NOMO-1 (cell line): ENCODE data around the gene MAP7.

Experiments
- DNase-seq, 2 experiments: peaks; one replicate each; lab custom pipeline; 2025; ENCODE audit not compliant: unreplicated experiment in 2 of 2; lab: John Stamatoyannopoulos, UW

MAP7 gene

DNA sequence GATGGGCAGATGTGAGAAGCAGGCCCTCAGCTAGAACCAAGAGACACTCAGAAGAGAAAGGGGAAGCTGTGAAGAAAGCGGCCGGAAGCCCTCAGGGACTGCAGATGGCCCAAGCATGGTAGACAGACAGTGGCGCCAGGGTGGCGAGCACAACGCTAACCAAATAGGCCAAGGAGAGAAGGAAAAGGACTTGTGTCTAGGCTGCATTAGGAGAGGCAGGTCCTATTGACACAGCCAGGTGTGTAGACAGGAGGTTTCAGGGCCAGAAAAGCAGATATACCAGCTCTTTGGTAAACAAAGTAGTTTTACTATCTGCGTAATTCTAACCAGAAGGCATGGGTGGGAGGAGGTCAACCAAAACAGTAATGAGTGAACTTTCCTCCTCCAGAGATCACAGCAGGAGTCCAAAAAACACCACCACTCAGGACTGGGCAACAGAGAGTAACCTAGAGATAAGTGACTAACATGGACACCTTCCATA lies 15.8 kb upstream of the MAP7 start:
- peak; percentile 65 to 76 for DNase-seq

- DNase-seq, result no peak
Observed at GRCh38 chr6:136564180-136564579, 14.0 kb upstream of the MAP7 start.

- DNase-seq, result no peak
Observed at GRCh38 chr6:136563386-136564152, 13.3 kb upstream of the MAP7 start.

- DNase-seq, result no peak
Observed at GRCh38 chr6:136562211-136562610, 12.0 kb upstream of the MAP7 start.

GRCh38 chr6:136553166-136553787 lies 3.1 kb upstream of the MAP7 start:
- DNase-seq, result no peak

DNA sequence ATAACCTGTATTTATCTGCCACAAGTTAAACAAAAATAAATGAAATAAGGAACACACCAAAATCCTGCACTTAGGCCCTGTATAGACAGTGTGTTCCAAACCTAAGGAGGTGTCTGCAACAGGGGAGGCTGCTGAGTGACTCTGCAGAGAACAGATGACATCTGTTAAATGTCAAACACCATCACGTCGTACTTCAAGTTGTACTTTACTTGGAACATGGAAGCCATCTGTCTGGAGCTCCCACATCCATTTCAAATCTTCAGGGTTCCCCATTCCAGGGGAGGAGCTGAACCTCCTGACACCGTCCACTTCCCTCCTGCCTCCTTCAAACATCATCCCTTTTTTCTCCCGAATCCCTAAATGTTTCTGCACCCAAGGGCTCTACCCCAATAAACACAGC lies 1.8 kb upstream of the MAP7 start:
- no peak for DNase-seq

GRCh38 chr6:136551103-136551502 lies 881 bp upstream of the MAP7 start:
- DNase-seq, result no peak

DNA sequence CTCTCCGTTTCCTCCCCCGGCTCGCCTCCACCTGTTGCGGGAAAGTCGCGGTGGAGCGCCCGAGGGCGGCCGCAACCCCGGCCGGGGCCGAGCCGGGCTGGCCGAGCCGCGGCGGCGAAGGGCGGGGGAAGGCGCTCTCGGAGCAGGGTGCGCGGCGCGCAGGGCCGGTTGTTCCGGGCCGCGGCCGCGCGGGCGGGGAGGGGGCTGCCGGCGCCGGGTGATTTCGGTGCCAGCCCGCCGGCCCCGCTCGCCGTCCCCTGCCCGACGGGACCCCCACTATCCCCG lies 235 bp downstream of the MAP7 start:
- peak; percentile 20 to 30 for DNase-seq

DNA sequence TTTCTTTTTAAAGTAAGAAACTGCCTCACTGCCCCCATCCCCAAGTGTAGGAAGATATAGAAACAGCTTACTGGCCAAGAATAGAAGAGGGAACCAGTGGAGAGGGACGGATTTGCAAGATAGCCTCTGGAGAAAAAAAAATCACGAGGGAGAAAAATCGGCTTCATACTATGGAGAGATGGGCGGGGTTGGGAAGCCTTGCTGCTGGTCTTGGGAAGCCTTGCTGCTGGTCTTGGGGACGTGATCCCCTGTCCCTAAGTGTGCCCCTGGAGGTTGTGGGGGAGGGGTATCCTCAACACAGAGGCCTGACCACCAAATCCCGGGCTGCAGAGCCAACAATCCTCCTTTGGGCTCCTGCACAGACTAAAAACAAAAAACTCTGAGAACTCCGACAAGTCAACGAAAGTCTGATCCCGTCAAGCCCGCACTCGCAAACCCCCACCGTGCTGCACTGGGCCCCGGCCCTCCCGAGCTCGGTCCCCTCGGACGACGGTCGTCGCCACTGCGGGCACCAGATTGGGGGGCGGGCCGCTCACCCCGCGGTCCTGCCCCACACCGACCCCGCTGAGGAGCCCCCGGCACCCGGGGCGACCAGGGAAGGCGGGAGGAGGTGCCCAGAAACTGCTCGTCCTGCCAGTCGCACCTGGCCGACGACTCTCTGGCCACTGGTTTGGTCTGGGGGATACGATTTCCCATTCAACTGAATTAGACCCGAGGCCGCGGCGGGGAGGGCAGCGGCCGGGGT lies 750 bp downstream of the MAP7 start:
- peak in 1 of 2 experiments; percentile 3 for DNase-seq

DNA sequence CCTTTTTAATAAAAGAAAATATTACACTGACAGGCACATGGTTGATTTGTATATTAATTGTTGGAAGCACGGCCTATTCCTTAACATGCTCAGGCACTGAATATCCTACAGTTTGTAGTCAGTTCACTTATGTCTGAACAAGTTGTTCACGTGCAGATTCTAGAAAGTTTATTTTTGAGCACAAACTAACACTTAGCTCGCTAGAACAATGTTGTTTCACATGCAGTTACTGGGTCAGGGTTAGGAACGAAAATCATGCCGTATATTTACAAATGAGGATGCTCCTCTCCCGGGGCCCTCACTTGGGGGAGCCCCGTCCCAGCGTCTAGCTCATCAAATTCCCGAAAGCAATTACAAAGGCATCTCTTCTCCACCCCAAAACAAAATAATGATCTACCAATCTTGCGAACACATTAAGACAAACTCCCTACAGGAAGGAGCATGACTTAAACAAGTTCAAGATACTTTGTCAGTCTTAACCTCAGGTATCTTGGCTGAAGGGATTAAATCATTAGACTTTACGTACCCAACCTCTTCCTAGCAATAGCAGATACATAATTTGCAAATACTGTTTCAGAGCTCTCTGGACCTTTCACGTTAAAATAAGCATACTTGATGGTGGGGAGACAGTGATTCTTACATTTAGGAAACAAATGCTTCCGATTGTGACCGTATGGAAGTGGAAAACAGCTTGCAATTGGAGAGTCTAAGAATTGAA lies 1.5 kb downstream of the MAP7 start:
- DNase-seq, result no peak

DNA sequence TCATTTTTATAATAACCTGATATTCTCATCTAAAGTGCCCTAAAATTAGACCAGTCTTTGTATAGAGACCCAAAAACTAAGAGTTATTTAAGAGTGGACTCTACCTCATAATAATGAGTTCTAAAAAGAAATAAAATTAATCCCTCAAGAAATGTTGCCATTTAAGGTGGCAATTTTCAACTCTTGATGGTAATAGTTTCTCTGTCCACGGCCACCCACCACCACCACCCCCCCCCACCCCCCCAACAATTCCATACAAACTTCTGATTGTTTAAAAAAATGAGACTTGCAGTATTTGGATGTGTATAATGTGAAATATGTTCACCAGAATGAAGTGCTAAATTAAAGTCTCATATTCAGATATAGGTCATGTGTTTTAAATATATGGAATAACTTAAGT lies 2.4 kb downstream of the MAP7 start:
- DNase-seq, result no peak

GRCh38 chr6:136547336-136547735 lies 2.9 kb downstream of the MAP7 start:
- DNase-seq, result peak; percentile 29 to 42

DNA sequence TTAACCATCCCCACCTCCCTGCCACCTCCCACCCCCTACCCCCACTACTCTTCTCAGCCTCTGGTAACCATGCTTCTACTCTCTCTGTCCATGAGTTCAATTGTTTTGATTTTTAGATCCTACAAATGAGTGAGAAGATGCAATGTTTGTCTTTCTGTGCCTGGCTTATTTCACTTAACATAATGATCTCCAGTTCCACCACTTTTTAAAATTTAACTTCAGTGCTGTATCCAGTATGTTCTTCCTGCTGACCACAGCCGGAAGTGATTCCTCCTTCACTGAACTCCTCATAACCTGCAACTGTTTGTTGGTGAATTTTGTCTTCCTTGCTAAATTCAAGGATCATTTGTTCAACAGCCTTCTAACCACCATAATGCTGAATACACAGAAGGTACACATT lies 3.9 kb downstream of the MAP7 start:
- no peak for DNase-seq

- DNase-seq, result no peak
Observed at GRCh38 chr6:136544326-136544725, 5.9 kb downstream of the MAP7 start.

DNA sequence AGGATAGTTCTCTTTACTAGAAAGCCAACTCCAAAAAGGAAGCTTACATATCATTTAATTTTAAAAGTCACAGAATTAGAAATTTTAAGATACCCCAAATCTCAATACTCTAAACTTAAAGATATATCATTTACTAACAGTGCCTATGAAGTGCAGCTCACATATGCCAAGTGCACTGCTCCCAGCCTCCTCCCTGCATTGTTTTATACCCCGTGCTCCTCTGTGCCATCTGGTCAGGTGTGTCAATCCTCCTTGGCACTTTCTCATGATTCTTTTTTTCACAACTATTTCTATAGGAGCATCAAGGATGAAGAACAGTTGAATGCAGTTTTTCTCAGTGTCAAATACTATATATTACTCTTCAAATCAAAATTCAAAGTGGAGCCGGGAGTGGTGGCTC lies 8.8 kb downstream of the MAP7 start:
- no peak for DNase-seq

DNA sequence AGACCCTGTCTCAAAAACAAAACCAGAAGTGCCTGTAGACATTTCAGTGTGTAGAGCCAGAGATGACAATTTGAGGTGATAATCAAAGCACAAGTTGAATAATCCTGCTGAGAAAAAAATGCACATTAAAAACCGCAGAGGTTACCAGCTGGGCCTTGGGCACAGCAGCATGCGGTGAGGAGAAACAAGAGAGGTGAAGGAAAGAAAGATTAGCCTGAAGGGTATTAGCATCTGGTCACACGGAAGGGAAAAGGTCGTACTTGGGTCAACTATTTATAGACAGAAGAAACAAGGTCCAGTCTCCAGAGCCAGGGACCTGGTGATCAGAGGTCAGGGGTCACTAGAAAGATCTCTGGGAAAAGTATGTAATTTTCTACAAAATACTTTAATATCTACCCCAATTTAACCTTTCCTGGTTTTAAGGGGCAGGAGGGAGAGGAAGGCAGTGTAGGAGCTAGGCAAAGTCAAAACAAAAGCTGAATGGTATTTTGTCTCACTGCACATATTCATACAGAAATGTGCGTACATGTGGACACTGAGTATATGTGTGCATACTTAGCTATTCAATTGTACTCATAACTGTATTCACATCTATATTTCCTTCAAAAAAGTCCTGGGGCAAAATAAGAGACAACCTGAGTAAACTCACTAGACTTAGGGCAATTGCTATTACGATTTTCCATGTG lies 10.1 kb downstream of the MAP7 start:
- no peak for DNase-seq

GRCh38 chr6:136538836-136539235 lies 11.4 kb downstream of the MAP7 start:
- DNase-seq, result no peak

DNA sequence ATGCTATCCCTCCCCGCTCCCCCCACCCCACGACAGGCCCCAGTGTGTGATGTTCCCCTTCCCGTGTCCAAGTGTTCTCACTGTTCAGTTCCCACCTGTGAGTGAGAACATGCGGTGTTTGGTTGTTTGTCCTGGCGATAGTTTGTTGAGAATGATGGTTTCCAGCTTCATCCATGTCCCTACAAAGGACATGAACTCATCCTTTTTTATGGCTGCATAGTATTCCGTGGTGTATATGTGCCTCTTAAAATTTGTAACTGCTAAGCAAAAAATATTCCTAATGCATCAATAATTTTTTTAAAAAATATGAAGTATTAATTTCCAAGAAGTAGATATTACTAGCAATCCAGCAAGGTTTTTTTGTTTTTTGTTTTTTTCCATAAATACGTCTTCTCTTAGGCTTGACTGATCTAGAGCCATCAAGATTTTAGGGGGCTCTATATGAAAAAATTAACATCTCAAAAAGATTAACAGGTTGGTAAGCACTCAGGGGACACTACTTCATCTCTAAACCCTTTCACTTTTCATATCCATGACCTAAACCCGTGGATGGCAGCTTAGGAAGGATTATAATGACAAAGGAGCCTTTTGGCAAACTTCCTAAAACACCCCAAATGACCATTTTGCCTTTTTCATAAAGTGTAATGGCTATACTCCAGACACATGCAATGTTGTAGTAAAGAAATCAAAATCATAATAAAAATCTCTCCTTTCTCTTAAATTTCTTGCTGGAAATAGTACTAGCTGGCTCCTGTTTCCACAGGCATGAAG lies 14.2 kb downstream of the MAP7 start:
- no peak for DNase-seq

DNA sequence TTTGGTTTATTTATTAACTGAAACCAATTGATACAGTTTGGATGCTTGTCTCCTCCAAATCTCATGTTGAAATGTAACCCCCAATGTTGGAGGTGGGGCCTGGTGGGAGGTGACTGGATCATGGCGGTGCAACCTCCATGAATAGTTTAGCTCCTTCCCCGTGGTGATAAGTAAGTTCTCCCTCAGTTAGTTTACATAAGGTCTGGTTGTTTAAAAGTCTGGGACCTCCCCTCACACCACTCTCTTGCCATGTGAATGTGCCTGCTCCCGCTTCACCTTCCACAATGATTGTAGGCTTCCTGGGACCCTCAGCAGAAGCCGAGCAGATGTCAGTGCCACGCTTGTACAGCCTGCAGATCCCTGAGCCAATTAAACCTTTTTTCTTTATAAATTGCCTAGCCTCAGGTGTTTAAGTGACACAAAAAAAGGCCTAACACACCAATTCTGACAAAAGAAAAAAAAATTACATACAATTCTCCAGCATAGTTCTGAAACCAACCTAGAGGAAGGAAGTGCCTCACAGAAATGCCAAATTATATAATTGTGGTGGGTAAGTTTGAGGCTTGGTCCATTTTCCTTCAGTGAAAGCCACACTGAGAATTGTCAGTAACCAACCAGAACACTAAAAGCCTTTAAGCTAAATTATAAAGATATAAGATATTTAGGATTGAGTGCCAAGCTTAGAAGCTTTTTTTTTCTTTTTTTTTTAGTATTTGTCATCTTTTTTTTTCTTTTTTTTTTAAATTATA lies 15.0 kb downstream of the MAP7 start:
- DNase-seq, result peak in 1 of 2 experiments; percentile 48
